Transverse colon (tissue), 4 donors: ENCODE results near the gene RAD23A. TPM values are rescaled to one million over a fixed set of nuclear protein-coding genes. Genes with fewer than 3 reads are reported as not detected.
"Not testable (repeated sequence)": the region's sequence is repeated elsewhere in the genome, so short reads cannot be mapped to it uniquely, and the experiment has no call there.

Experiments
- DNase-seq: peaks from one replicate; pipeline ENCODE4 v3.0.0-alpha.2; 2019
- H3K27ac ChIP-seq, 4 donors: fragments of 200-600 bp; sonication (generic); 2 replicates each; pipeline ENCODE4 v1.5.1; 2016 to 2018; ENCODE audit warnings: inconsistent platforms in 4 of 4
- H3K27me3 ChIP-seq: fragments of 200-600 bp; sonication (generic); 2 replicates; pipeline ENCODE4 v1.5.1; 2017; ENCODE audit warnings: inconsistent platforms
- H3K36me3 ChIP-seq, 4 donors: fragments of 200-600 bp; sonication (generic); 2 replicates each; pipeline ENCODE4 v1.5.1; 2017 to 2019; ENCODE audit warnings: inconsistent platforms in 4 of 4
- H3K4me1 ChIP-seq, 4 donors: fragments of 200-600 bp; sonication (generic); 2 replicates each; pipeline ENCODE4 v1.5.1; 2017 to 2020; ENCODE audit warnings: inconsistent platforms in 4 of 4
- H3K4me3 ChIP-seq, 4 donors: fragments of 200-600 bp; sonication (generic); 1 replicate in 1 of 4; 2 replicates in 3 of 4; pipeline versions ENCODE4 v1.5.1 to v1.6.1; 2017 to 2019; ENCODE audit warnings: inconsistent platforms in 4 of 4
- H3K9me3 ChIP-seq, 2 donors: fragments of 200-600 bp; sonication (generic); 2 replicates each; pipeline ENCODE4 v1.5.1; 2017 to 2019; ENCODE audit warnings: inconsistent platforms in 2 of 2
- EP300 ChIP-seq: sonication (generic); formaldehyde crosslinking; IDR thresholded peaks from one replicate; pipeline ENCODE4 v1.6.1; 2017; ENCODE audit warnings: antibody characterized with exemption, low read depth
- POLR2A ChIP-seq: fragments of 450-650 bp; IDR thresholded peaks from one replicate; pipeline ENCODE4 v1.6.1; 2016; ENCODE audit warnings: antibody characterized with exemption, mild to moderate bottlenecking, moderate library complexity
- POLR2AphosphoS5 ChIP-seq, 3 donors: sonication (generic); formaldehyde crosslinking; IDR thresholded peaks; one replicate each; pipeline ENCODE4 v1.6.1; 2016; ENCODE audit warnings: antibody characterized with exemption in 3 of 3
- WGBS, 2 donors: methylation state at CpG; one replicate each; pipeline ENCODE4 v1.1.5; 2018; ENCODE audit warnings: low coverage in 1 of 2; 5-methylcytosine and 5-hydroxymethylcytosine counted together
- in situ Hi-C, 4 donors: fragments of 200-750 bp; cut with MboI; loops; one replicate each; pipeline versions ENCODE4 v1.15.0 to v1.15.1; 2017; ENCODE audit warnings: low sequenced_read_pairs in 3 of 4, low pct_ligation_motif_present in 1 of 4, low pct_unique_long_range_greater_than_20kb in 1 of 4
- intact Hi-C: fragments of 100-400 bp; cut with DNase I; formaldehyde crosslinking; loops from one replicate; pipeline ENCODE4 v1.15.1; 2023; ENCODE audit warnings: low total_unique reads
- total RNA-seq, 4 donors: library from RNA; depleted of rRNA; stranded (reverse); fragments of >200 nt; gene quantifications; one replicate each; pipeline ENCODE4 v1.1.0, GENCODE V29; 2016
- TF ChIP-seq, protein P1 (sequence below), 5 experiments: fragments of 200-600 bp in 3 of 5; fragments of 450-650 bp in 2 of 5; sonication (generic) in 3 of 5; IDR thresholded peaks; 1 replicate in 2 of 5; 2 replicates in 3 of 5; pipeline ENCODE4 v1.5.1; 2016 to 2017; ENCODE audit warnings: antibody characterized with exemption in 5 of 5, inconsistent platforms in 3 of 5, mild to moderate bottlenecking in 2 of 5, moderate library complexity in 1 of 5

Gene RAD23A
- total RNA-seq, 4 donors from 2014 or later = 57.9 to 87.9 (median 75.9) TPM

DNA sequence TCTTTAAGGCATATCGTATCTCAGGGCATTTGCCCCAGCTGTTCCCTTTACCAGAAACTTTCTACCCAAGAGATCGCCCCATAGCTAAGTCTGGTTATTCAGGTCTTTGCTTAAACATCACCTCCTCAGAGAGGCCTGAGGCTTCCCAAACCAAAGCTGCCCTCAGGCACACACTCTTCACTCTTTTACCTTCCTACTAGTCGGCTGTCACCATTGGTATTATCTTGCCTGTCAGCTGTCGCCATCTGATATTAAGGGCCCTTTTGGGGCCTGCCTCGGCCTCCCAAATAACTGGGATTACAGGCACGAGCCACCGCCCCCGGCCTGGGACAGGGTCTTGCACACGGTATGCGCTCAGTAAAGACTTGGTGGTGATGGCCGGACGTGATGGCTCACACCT lies 10.3 kb downstream of the RAD23A start:
- H3K4me1 ChIP-seq = peaks cover 0 to 48% (median 30%) of the 10 kb centered on the region in 4 donors
- WGBS, 2 donors = 57 to 67% methylated on average over 3 to 12 of the region's 12 CpGs
- no peaks in the 10 kb centered on the region for H3K9me3 ChIP-seq
- TF ChIP-seq POLR2A (no peak), EP300 (no peak), POLR2AphosphoS5 (IDR thresholded peaks at IDR 0.05) (no peak)
- TF ChIP-seq, protein P1, sequence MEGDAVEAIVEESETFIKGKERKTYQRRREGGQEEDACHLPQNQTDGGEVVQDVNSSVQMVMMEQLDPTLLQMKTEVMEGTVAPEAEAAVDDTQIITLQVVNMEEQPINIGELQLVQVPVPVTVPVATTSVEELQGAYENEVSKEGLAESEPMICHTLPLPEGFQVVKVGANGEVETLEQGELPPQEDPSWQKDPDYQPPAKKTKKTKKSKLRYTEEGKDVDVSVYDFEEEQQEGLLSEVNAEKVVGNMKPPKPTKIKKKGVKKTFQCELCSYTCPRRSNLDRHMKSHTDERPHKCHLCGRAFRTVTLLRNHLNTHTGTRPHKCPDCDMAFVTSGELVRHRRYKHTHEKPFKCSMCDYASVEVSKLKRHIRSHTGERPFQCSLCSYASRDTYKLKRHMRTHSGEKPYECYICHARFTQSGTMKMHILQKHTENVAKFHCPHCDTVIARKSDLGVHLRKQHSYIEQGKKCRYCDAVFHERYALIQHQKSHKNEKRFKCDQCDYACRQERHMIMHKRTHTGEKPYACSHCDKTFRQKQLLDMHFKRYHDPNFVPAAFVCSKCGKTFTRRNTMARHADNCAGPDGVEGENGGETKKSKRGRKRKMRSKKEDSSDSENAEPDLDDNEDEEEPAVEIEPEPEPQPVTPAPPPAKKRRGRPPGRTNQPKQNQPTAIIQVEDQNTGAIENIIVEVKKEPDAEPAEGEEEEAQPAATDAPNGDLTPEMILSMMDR (IDR thresholded peaks at IDR 0.05) = no peak
- H3K27me3 ChIP-seq = no peaks in the 10 kb centered on the region
- intact Hi-C loops = no loop called here
- peak overlapping the region; percentile 88 to 95 (median 93) for H3K27ac ChIP-seq
- in situ Hi-C loops = loop anchor here in 1 of 4 donors (25.0 kb wide), 1 partner anchor 306 kb away; no protein-coding TSS in a partner anchor
- H3K36me3 ChIP-seq = peaks cover 0 to 8% (median 1%) of the 10 kb centered on the region in 4 donors
- peak overlapping the region in 3 of 4 donors; percentile 82 to 92 (median 85) for H3K4me3 ChIP-seq
- no peak for DNase-seq

DNA sequence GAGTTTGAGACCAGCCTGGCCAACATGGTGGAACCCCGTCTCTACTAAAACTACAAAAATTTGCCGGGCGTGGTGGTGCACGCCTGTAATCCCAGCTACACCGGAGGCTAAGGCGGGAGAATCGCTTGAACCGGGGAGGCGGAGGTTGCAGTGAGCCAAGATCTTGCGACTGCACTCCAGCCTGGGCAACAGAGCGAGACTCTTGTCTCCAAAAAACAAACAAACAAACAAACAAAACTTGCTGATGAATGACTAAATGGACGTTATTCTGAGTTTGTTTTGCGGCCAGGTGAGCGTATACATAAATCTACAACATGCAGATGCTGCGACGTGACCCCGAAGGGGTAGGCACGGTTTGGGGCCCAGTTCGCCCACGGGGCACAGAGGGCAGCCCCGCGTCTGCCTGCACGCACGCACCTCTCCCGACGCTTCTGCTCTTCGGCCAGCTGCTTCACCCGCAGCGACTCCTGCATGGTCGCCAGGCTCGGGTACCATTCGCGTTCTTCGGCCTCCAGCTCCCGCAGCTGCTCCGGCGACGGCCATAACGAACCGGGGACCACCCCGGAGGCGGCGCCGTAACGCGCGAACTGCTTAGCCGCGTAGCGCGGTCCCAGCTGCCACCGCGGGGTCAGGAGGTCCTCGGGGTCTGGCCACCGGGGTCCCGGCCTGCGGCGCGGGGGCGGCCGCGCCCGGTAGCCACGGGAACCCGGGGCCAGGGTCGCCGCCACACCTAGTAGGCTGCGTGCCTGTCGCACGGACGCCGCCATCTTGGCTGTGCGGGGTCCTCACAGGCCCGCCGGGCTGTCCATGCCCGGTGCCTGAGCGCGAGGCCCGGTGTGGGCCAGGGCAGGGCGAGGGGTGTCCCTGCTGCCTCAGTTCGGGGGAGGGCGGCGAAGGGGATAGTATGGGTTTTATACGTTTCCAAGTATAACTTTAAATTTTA lies 11.1 kb downstream of the RAD23A start, which contains the start of gene GADD45GIP1:
Gene GADD45GIP1, minus strand, starts transcription at position 778 of the 943 bp plus-strand sequence. Its CDS starts 11 bp downstream, at position 767.
- peak within 1 kb of the TSS; percentile 82 to 93 (median 88) for H3K4me3 ChIP-seq
- H3K4me1 ChIP-seq = peaks cover 0 to 48% (median 30%) of the 10 kb centered on the region in 4 donors
- intact Hi-C loops (no loop called here), in situ Hi-C loops (loop anchor here in 1 of 4 donors (25.0 kb wide), 1 partner anchor 306 kb away; no protein-coding TSS in a partner anchor)
- no peaks in the 10 kb centered on the region for H3K27me3 ChIP-seq
- peak; percentile 84 for DNase-seq
- H3K9me3 ChIP-seq = no peaks in the 10 kb centered on the region
- H3K36me3 ChIP-seq = peaks cover 0 to 8% (median 1%) of the 10 kb centered on the region in 4 donors
- 0 to 3% methylated on average over 11 to 74 of the region's 84 CpGs for WGBS, 2 donors
- H3K27ac ChIP-seq = peak within 1 kb of the TSS; percentile 88 to 95 (median 93)
- TF ChIP-seq, protein P1 (IDR thresholded peaks at IDR 0.05) = no peak
- peak; percentile 58 to 82 (median 74) for TF ChIP-seq POLR2AphosphoS5 (IDR thresholded peaks at IDR 0.05)
- peak; percentile 73 for TF ChIP-seq POLR2A
- TF ChIP-seq EP300 = no peak

DNA sequence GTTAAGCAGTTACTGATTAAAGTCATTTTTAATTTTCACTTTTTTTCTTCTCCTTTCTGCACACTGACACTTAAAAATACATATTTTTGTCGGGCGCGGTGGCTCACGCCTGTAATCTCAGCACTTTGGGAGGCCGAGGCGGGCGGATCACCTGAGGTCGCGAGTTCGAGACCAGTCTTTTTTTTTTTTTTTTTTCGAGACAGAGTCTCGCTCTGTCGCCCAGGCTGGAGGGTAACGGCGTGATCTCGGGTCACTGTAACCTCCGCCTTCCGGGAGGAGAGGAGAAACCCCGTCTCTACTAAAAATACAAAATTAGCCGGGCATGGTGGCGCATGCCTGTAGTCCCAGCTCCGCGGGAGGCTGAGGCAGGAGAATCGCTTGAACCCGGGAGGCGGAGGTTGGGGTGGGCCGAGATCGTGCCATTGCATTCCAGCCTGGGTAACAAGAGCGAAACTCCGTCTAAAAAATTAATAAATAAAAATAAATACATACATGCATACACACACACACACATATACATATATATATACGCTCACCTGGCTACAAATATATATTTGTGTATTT lies 11.8 kb downstream of the RAD23A start:
- Histone ChIP-seq H3K4me3 (peak overlapping the region; percentile 82 to 93 (median 88)), H3K27ac (peak overlapping the region; percentile 88 to 95 (median 93)), H3K4me1 (peaks cover 0 to 46% (median 30%) of the 10 kb centered on the region in 4 donors)
- H3K9me3 ChIP-seq, intact Hi-C loops, H3K27me3 ChIP-seq, DNase-seq, H3K36me3 ChIP-seq: not testable (repeated sequence)
- peak; percentile 42 for TF ChIP-seq POLR2A
- in situ Hi-C loops = loop anchor here in 1 of 4 donors (25.0 kb wide), 1 partner anchor 305 kb away; no protein-coding TSS in a partner anchor
- WGBS, 2 donors = 18 to 31% methylated on average over 16 to 28 of the region's 31 CpGs

DNA sequence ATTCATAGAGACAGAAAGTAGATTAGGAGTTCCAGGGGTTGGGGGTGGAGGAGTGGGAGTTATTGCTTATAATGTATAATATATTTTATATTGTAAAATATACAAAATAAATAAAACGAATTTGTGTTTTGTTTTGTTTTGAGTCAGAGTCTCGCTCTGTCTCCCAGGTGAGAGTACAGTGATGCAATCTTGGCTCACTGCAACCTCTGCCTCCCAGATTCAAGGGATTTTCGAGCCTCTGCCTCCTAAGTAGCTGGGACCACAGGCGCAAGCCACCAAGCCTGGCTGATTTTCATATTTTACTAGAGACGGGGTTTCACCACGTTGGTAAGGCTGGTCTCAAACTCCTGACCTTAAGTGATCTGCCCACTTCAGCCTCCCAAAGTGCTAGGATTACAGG lies 13.8 kb downstream of the RAD23A start:
- no peak for DNase-seq
- TF ChIP-seq, protein P1 (IDR thresholded peaks at IDR 0.05) = no peak
- no peak overlapping the region for H3K27ac ChIP-seq
- no peaks in the 10 kb centered on the region for H3K36me3 ChIP-seq
- no peaks in the 10 kb centered on the region for H3K27me3 ChIP-seq
- peaks cover 0 to 25% (median 22%) of the 10 kb centered on the region in 4 donors for H3K4me1 ChIP-seq
- intact Hi-C loops = no loop called here
- no peaks in the 10 kb centered on the region for H3K9me3 ChIP-seq
- H3K4me3 ChIP-seq = no peak overlapping the region
- WGBS, 2 donors = 46 to 65% methylated on average over 6 of the region's 6 CpGs
- in situ Hi-C loops = loop anchor here in 1 of 4 donors (25.0 kb wide), 1 partner anchor 303 kb away; no protein-coding TSS in a partner anchor
